GM18951 (cell line): ENCODE data around the gene SACM1L.
"Not testable (repeated sequence)": the region's sequence is repeated elsewhere in the genome, so short reads cannot be mapped to it uniquely, and the experiment has no call there.

Source experiments
- POLR2A ChIP-seq: IDR thresholded peaks from 4 replicates; pipeline ENCODE4 v1.6.1; 2011; ENCODE audit warnings: mild to moderate bottlenecking; ENCODE audit not compliant: insufficient read length, insufficient read depth; ENCODE audit errors: extremely low read depth
- in situ Hi-C: fragments of 300-500 bp; cut with MboI; formaldehyde crosslinking; loops from one replicate; pipeline ENCODE4 v1.12.0; 2022; ENCODE audit warnings: low sequenced_read_pairs, mixed read lengths, inconsistent platforms; ENCODE audit not compliant: unreplicated experiment

The SACM1L gene

DNA sequence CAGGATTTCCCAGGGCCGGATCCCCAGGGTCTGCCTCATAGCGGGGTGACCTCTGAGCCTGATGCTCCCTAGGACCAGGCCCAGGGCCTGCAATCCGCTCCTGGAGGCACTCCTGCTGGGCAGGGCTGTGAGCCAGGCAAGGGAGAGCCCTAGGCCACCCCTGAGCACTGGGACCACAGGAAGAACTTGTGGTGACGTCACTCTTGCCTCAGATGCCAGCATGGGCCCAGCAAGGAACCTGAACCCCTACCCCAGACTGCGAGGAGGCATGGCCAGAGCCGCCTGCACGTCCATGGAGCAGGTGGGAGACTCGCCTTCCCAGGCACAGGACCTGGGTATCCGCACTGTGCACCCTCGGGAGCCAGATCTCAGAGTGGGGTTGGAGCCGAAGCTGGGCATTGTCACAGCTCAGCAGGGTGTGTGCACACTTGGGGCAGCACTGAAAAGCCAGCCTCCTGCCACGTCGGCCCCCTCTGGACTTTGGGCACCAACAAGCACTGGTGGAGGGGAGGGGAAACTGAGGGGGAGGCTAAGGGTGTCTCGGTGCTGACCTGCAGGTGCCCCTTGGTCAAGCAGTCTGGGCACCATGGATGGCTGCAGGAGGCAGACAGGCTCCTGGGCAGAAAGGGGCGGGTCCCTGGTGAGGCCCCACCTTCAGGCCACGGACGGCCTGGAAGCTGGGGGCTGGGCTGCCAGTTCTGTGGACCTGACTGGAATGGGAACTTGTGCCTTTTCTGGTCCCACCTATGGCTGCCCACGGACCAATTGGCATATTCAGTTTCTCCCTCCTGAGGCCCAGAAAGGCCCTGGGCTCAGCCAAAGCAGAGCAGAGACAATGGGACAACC, 57.8 kb downstream of the SACM1L start:
- in situ Hi-C loops: no loop called here
- TF ChIP-seq POLR2A: peak; percentile 7

DNA sequence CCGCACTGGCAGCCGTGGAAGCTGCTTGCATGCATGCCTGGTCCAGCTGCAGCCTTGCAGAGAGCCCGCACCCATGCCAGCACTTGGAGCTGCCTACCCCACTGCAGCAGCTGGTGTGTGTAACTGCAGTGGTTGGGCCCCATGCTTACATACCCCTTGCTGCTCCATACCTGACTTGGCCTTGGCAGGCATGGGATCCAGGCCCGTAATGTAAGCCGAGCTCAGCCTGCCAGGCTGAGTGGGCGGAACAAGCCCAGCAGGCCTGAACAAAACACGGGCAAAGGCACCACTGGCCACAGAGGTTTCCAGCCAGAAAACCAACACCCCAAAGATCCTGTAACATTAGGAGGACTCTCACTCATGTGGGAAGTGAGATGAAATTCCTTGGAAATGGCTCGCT, 58.9 kb downstream of the SACM1L start:
- TF ChIP-seq POLR2A: no peak
- in situ Hi-C loops: no loop called here

DNA sequence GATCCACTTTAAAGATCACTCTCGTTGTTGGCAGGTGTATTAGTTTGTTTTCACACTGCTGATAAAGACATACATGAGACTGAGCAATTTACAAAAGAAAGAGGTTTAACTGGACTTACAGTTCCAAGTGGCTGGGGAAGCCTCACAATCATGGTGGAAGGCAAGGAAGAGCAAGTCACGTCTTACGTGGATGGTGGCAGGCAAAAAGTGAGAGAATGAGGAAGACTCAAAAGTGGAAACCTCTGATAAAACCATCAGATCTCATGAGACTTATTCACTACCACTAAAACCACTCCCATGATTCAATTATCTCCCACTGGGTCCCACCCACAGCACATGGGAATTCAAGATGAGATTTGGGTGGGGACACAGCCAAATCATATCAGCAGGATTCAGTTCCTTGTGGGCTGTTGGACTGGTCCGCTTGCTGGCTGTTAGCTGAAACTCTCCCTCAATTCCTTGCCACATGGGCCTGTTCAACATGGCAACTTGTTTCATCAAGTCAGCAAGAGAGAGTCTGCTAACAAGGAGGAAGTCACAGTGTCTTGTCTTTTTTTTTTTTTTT, 59.9 kb downstream of the SACM1L start:
- in situ Hi-C loops: not testable (repeated sequence)

DNA sequence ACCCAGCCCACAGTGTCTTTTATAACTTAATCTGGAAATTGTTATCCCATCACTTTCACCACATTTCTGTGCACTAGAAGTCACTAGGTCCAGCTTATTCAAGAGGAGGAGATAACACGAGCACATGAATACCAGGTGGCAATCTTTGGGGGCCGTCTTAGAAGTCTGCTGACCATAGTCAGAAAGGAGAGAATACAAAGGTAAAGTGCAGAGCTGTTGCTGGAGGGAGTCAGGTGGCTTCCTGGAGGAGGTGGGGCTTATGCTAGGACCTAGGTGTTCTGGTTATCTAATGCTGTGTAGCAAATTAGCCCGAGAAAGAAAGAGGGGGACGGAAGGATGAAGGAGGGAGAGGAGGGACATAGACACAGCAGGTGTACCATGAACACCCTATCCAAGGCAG, 60.7 kb downstream of the SACM1L start:
- no peak for TF ChIP-seq POLR2A
- in situ Hi-C loops: loop anchor here (5.0 kb wide), 1 partner anchor 172 kb away; no protein-coding TSS in a partner anchor

DNA sequence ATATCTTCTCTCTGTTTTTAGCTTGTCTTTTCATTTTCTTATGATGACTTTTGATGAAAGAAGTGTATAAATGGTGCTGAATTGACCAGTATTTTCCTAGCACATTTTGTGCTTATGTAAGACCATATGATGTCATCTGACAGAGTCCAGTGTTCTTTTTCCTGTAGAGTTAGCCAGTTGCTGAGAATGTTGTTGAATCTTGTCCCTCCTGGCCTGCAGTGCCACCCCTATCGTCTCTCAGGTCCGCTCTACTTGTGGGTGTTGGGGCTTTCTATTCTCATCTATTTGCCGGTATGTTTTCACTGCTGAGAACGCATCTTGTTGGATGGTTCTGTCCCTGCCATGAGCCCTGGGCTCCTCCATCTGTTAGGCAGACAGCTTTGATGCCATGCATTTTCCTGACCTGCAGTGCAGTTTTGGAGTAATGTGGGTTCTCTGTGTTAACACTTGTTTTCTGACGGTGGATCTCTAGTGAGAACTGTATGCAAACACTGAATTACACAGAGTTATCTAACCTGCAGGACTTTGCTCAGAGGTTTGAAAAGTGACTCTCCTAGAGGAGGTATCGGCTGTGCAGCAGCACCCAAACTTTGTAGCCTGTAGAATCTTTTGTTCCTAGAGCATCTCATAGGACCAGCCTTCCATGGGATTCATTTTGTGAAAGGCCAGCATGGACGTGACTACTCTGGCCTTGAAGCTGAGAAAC, 62.5 kb downstream of the SACM1L start:
- no peak for TF ChIP-seq POLR2A
- in situ Hi-C loops: loop anchor here (5.0 kb wide), 1 partner anchor 171 kb away; no protein-coding TSS in a partner anchor

DNA sequence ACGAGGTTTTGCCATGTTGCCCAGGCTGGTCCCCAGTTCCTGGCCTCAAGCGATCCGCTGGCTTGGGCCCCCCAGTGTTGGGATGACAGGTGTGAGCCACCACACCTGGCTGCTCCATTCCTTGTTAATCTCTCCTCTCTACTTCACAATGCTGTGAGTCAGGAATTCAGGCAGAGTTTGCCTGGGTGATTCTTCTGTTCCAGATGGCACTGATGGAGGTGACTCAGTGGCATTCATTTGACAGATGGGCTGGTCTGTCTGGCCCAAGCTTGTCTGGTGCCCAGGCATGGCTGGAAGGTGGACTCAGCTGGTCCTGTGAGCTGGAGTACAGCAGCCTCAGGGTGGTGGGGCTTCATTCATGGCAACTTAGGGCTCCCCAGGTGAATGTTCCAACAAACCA, 63.9 kb downstream of the SACM1L start:
- in situ Hi-C loops: loop anchor here (5.0 kb wide), 1 partner anchor 169 kb away; no protein-coding TSS in a partner anchor
- no peak for TF ChIP-seq POLR2A

DNA sequence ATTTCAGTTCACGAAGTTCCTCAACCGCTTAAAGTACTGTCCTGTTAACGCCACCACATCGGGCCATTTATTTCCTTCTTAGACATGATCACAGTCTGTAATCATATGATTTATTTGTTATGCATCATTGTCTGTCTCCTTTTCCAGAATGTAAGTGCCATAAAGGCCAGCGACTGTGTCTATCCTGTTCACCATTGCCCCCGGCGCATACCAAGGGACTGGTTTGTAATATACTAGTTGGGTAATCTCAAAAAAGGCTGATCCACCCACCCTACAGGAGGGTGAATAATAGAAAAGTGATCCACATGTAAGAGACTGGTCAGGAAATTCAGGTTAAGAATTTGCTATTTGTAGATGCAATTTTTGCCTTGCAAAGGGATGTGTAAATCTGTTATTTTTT, 65.3 kb downstream of the SACM1L start:
- TF ChIP-seq POLR2A: no peak
- in situ Hi-C loops: loop anchor here (5.0 kb wide), 1 partner anchor 168 kb away; no protein-coding TSS in a partner anchor

DNA sequence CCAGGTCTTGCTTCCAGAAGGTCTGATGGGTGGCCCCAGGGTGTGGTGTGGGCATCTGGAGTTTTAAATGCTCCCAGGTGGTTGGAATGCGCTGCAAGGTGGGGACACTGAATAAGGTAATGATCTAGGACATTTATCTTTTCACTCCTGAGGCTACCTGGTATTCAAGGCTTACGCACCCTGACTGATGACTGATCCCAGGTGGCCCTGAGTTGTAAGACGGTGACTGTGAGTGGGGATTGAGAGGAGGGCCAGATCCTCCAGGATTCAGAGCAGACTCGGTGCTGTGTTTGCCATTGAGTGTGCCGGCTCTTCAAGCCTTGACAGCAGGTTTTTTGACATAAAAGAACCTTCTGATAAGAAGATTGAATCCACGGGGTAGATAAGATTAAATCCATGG, 66.9 kb downstream of the SACM1L start:
- in situ Hi-C loops: no loop called here

DNA sequence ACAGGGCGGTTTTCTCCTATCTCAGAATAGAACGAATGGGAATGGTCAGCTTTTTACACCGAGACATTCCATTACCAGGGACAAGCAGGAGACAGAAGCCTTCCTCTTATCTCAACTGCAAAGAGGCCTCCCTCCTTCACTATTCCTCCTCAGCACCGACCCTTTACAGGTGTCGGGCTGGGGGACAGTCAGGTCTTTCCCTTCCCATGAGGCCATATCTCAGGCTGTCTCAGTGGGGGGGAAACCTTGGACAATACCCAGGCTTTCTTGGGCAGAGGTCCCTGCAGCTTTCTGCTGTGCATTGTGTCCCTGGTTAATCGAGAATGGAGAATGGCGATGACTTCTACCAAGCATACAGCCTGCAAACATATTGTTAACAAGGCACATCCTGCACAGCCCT, 67.9 kb downstream of the SACM1L start:
- in situ Hi-C loops: not testable (repeated sequence)

More for the DNA sequence above, 66.9 kb downstream of the SACM1L start:
- no peak for TF ChIP-seq POLR2A

DNA sequence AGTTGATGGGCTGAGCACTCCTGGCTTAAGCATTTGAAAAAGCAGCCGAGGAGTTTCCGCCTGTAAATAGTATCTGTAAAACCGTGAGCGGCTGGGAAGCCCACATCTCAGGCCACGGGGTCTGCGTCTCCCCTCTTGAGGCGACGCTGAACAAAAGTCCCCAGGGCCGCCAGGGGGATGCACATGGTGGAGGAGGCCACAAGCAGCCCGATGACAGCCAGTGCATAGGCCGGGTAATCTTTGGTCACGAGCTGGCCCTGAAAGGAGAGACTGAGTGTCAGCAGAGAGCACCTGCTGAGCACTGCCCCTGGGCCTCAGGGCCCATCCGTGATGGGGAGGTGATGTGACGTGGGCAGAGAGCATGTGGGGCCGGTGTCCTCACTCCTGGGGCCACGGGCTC, 69.7 kb downstream of the SACM1L start:
- in situ Hi-C loops: no loop called here

DNA sequence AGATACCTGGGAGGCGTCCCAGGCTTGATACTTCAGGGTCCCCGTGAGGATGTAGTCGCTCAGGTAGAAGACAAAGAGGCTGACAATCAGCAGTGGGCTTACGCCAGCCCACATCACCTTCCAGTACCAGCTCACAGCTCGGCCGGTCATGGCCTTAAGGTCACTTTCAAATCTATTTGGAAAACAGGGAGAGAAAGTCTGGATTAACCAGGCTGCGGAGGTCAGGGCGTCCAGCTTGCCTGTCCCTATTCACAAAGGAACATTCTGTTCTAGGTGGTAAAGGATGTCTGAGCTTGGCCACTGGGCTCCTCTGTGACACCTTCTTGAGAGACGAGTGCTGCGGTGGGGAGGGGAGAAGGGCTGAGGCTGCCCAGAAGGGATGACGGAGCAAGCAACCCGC, 70.7 kb downstream of the SACM1L start:
- TF ChIP-seq POLR2A: no peak
- in situ Hi-C loops: loop anchor here (10.0 kb wide), 1 partner anchor 315 kb away; no protein-coding TSS in a partner anchor

More for the DNA sequence above, 69.7 kb downstream of the SACM1L start:
- no peak for TF ChIP-seq POLR2A

DNA sequence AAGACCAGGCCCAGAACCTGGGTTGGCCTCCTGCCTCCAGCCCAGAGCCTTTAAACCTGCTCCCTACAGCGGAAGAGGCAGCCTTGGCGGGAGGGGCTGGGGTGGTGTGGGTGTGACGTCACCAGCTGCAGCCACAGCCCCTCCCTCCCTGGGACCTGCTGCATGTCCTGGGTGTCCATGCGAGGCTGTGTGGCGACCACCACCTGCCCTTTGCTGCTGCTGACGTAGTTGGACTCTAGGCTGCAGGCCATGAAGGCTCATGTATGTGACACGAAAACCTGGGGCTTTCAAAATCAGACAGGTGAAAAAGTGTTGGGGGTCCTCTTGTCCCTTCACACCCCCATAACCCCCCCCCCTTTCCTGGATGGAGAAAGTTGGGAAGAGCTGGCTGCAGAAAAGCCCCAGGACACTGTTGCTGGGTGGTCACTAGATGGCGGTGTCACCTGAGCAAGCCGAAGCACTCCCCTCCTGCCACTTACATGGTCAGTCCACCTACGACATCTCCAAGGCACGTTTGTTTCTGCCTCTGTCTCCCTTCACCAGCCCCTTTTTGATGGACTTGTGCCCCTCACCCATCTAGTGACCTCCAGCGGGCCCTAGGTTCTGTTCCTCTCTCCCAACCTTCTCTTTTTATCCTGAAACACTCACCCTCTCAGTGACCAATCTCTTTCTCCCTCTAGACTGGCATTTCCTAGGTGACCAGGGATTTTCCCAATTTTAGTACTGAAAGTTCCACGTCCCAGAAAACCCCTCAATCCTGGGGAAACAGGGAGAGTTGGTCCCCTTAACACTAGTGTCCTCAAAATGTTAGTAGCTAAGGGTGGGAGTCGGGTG, 71.9 kb downstream of the SACM1L start:
- in situ Hi-C loops: loop anchor here (10.0 kb wide), 1 partner anchor 314 kb away; no protein-coding TSS in a partner anchor

DNA sequence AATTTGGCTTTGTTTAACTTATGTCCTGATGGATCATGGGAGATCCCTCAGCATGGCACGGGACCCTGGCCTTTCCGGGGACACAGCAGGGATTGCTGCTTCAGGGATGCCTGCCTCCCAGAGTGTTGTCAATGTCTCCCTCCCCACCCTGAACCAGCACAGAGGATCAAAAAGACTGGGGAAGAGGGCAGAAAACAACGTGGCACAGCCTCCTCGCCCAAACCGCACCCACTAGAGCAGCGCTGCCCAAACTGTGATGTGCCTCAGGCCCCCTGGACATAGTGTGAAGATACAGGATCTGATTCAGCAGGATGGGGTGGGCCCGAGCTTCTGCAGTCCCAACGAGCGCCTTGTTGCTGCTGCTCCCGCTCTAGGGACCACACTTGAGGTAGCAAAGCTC, 72.6 kb downstream of the SACM1L start:
- in situ Hi-C loops: loop anchor here (10.0 kb wide), 1 partner anchor 313 kb away; no protein-coding TSS in a partner anchor
- TF ChIP-seq POLR2A: no peak

More for the DNA sequence above, 71.9 kb downstream of the SACM1L start:
- TF ChIP-seq POLR2A: no peak
